Upper lobe of left lung (tissue), 4 donors: Measurements from ENCODE around the gene TBX21.

ENCODE experiments used
- CTCF ChIP-seq, 6 experiments: fragments of 450-650 bp in 4 of 6; fragments of 200-600 bp in 2 of 6; sonication (generic) in 2 of 6; IDR thresholded peaks; one replicate each; pipeline ENCODE4 v1.5.1; 2016 to 2019; ENCODE audit warnings: antibody characterized with exemption in 6 of 6
- EP300 ChIP-seq, 4 donors: sonication (generic); formaldehyde crosslinking; IDR thresholded peaks; one replicate each; pipeline ENCODE4 v1.5.1; 2017; ENCODE audit warnings: antibody characterized with exemption in 4 of 4, control low read depth in 2 of 4
- POLR2A ChIP-seq, 4 donors: fragments of 450-650 bp; IDR thresholded peaks; one replicate each; pipeline ENCODE4 v1.5.1; 2016 to 2017; ENCODE audit warnings: antibody characterized with exemption in 4 of 4, mild to moderate bottlenecking in 2 of 4

GRCh38 chr17:47700471-47701449, 32.3 kb upstream of the TBX21 start:
- no peak for TF ChIP-seq CTCF (IDR thresholded peaks at IDR 0.05)
- no peak for TF ChIP-seq POLR2A (IDR thresholded peaks at IDR 0.05)
- no peak for TF ChIP-seq EP300 (IDR thresholded peaks at IDR 0.05)
